IMR-90 (cell line): ENCODE data around the gene C3orf49.

Experiments used
- CTCF ChIP-seq: conservative IDR thresholded peaks from 2 replicates; pipeline ENCODE4 v1.5.1; 2012; ENCODE audit warnings: mild to moderate bottlenecking, low read depth, low read length, improper control_type of control experiment
- RFX5 ChIP-seq: IDR thresholded peaks from 2 replicates; pipeline ENCODE4 v1.8.0; 2012; ENCODE audit warnings: low read depth, mild to moderate bottlenecking, low read length, moderate library complexity
- SMC3 ChIP-seq: fragments of 150-350 bp; IDR thresholded peaks from 2 replicates; pipeline ENCODE4 v1.6.1; 2016; ENCODE audit warnings: low read depth, mild to moderate bottlenecking, antibody characterized with exemption, low read length, moderate library complexity

GRCh38 chr3:63896332-63897030, 77.4 kb downstream of the C3orf49 start:
- TF ChIP-seq SMC3 (no peak), CTCF (no peak), RFX5 (no peak)
